ENCODE results near the gene KRTAP1-3.

GRCh38 chr17:40996829-40997228 lies 37.8 kb downstream of the KRTAP1-3 start:
- TF ChIP-seq EZH2 (IDR thresholded peaks at IDR 0.05; ENCODE audit: borderline replicate concordance, insufficient read depth, low read depth, low read length, poor library complexity, severe bottlenecking), result no peak
- no peak for TF ChIP-seq CTCF (IDR thresholded peaks at IDR 0.05)
